ENCODE data around the gene MCUB. TPM values are rescaled to one million over a fixed set of nuclear protein-coding genes. Genes with fewer than 3 reads are reported as not detected.

Gene MCUB
- total RNA-seq, 1 experiment from 2014 or later = 14.8 TPM

GRCh38 chr4:109553130-109553529 lies 6.9 kb upstream of the MCUB start:
- no peaks in the 10 kb centered on the region for H3K23me2 ChIP-seq (ENCODE audit: insufficient read length, low read depth, low read length, poor library complexity, severe bottlenecking)
- Mint-ChIP-seq H3K9me3 (peaks cover 2 to 3% of the 10 kb centered on the region in 2 experiments; a peak in 2 of 5 replicates), H3K27me3 (ENCODE audit: low read depth) (no peaks in the 10 kb centered on the region), H3K4me3 (no peak overlapping the region), H3K36me3 (ENCODE audit: insufficient read depth in 1 of 3, low read depth in 3 of 3) (peaks cover 2 to 8% (median 4%) of the 10 kb centered on the region in 3 experiments; a peak in 5 of 7 replicates), H3K4me1 (peaks cover 6 to 8% of the 10 kb centered on the region in 2 experiments), H3K27ac (no peak overlapping the region)
- no peak overlapping the region for H3K4me2 ChIP-seq (ENCODE audit: insufficient read depth, insufficient read length, low read length)
- no peak overlapping the region for H2AFZ ChIP-seq (ENCODE audit: low read length)
- no peaks in the 10 kb centered on the region for H3K79me2 ChIP-seq (ENCODE audit: insufficient read depth, low read length)
- H4K5ac ChIP-seq (ENCODE audit: insufficient read length, low read depth, low read length) = no peak overlapping the region
- no peak overlapping the region for H2BK120ac ChIP-seq (ENCODE audit: low read depth, low read length, poor library complexity, severe bottlenecking)
- TF ChIP-seq, protein P1, sequence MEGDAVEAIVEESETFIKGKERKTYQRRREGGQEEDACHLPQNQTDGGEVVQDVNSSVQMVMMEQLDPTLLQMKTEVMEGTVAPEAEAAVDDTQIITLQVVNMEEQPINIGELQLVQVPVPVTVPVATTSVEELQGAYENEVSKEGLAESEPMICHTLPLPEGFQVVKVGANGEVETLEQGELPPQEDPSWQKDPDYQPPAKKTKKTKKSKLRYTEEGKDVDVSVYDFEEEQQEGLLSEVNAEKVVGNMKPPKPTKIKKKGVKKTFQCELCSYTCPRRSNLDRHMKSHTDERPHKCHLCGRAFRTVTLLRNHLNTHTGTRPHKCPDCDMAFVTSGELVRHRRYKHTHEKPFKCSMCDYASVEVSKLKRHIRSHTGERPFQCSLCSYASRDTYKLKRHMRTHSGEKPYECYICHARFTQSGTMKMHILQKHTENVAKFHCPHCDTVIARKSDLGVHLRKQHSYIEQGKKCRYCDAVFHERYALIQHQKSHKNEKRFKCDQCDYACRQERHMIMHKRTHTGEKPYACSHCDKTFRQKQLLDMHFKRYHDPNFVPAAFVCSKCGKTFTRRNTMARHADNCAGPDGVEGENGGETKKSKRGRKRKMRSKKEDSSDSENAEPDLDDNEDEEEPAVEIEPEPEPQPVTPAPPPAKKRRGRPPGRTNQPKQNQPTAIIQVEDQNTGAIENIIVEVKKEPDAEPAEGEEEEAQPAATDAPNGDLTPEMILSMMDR (conservative IDR thresholded peaks at IDR 0.05) = no peak
- H2BK12ac ChIP-seq (ENCODE audit: insufficient read length, low read depth, low read length) = no peak overlapping the region
- no peak overlapping the region for H3K4ac ChIP-seq (ENCODE audit: low read depth, low read length)
- H4K91ac ChIP-seq (ENCODE audit: insufficient read length, low read depth, low read length) = no peak overlapping the region
- no peak overlapping the region for H2AK5ac ChIP-seq (ENCODE audit: insufficient read length, low read length)
- no peak overlapping the region for H3K9ac ChIP-seq (ENCODE audit: extremely low read depth, insufficient read length, low read length)
- no peaks in the 10 kb centered on the region for H3K27me3 ChIP-seq (ENCODE audit: insufficient read depth, low read length)
- H2BK5ac ChIP-seq (ENCODE audit: insufficient read length, low read length) = no peak overlapping the region
- WGBS (ENCODE audit: extremely low coverage, insufficient read length, low lambda C conversion rate) = no CpG with 5 or more reads among the region's 2 CpGs
- no peak for DNase-seq
- no peak overlapping the region for H4K8ac ChIP-seq (replicated peaks; ENCODE audit: insufficient read length, low read depth, low read length)
- no peaks in the 10 kb centered on the region for H3K79me1 ChIP-seq (ENCODE audit: insufficient read depth, low read depth, low read length, poor library complexity, severe bottlenecking)
- H3K56ac ChIP-seq (ENCODE audit: insufficient read length, low read depth, low read length) = no peak overlapping the region
- no peak overlapping the region for H2BK15ac ChIP-seq (ENCODE audit: low read depth, low read length)
- no peaks in the 10 kb centered on the region for H3K9me3 ChIP-seq (ENCODE audit: control insufficient read depth, low read depth, low read length)
- H3K14ac ChIP-seq (ENCODE audit: insufficient read depth, low read length) = no peak overlapping the region
- no peaks in the 10 kb centered on the region for H3K4me1 ChIP-seq (ENCODE audit: insufficient read depth, low read length)
- no peaks in the 10 kb centered on the region for H4K20me1 ChIP-seq (ENCODE audit: control insufficient read depth, insufficient read depth, insufficient read length)
- H3K23ac ChIP-seq (ENCODE audit: insufficient read length, low read depth, low read length) = no peak overlapping the region
- H2BK20ac ChIP-seq (ENCODE audit: low read depth, low read length, poor library complexity, severe bottlenecking) = no peak overlapping the region
- no peak overlapping the region for H3T11ph ChIP-seq (ENCODE audit: low read length)
- H3K18ac ChIP-seq (ENCODE audit: insufficient read length, low read depth, low read length) = no peak overlapping the region
- no peak overlapping the region for H3K27ac ChIP-seq (ENCODE audit: insufficient read length, low read depth, low read length)

All from H9 (cell line).